Right lobe of liver (tissue), 6 donors: Measurements from ENCODE around the gene APOO. TPM values are rescaled to one million over a fixed set of nuclear protein-coding genes. Genes with fewer than 3 reads are reported as not detected.
"Not testable (repeated sequence)": the region's sequence is repeated elsewhere in the genome, so short reads cannot be mapped to it uniquely, and the experiment has no call there.

Experiments
- ATAC-seq, 4 donors: fragments of 200-7000 bp; cut with Tn5 transposase; one replicate each; pipeline ENCODE4 v1.9.1; 2020; ENCODE audit warnings: mild to moderate bottlenecking in 4 of 4, moderate library complexity in 4 of 4
- DNase-seq, 3 donors: peaks; one replicate each; pipeline ENCODE4 v3.0.0-alpha.2; 2020
- H3K27ac ChIP-seq, 3 donors: fragments of 200-600 bp; one replicate each; pipeline ENCODE4 v1.8.0; 2022
- H3K27me3 ChIP-seq, 2 donors: fragments of 200-600 bp; one replicate each; pipeline ENCODE4 v1.8.0; 2022
- H3K36me3 ChIP-seq, 4 donors: fragments of 200-600 bp; sonication (generic) in 1 of 4; one replicate each; pipeline versions ENCODE4 v1.5.1 to v1.8.0; 2017 to 2022; ENCODE audit warnings: control low read depth in 1 of 4
- H3K4me1 ChIP-seq, 4 donors: fragments of 200-600 bp; sonication (generic) in 1 of 4; one replicate each; pipeline versions ENCODE4 v1.5.1 to v1.8.0; 2017 to 2022; ENCODE audit warnings: control low read depth in 1 of 4
- H3K4me3 ChIP-seq, 3 donors: fragments of 200-600 bp; one replicate each; pipeline ENCODE4 v1.8.0; 2022
- H3K9me3 ChIP-seq, 4 donors: fragments of 200-600 bp; sonication (generic) in 1 of 4; one replicate each; pipeline versions ENCODE4 v1.5.1 to v1.8.0; 2017 to 2022; ENCODE audit warnings: control low read depth in 1 of 4
- CTCF ChIP-seq, 4 donors: fragments of 200-600 bp in 3 of 4; fragments of 450-650 bp in 1 of 4; IDR thresholded peaks; one replicate each; pipeline versions ENCODE4 v1.5.1 to v1.8.0; 2016 to 2022; ENCODE audit warnings: antibody characterized with exemption in 4 of 4, mild to moderate bottlenecking in 2 of 4
- POLR2A ChIP-seq: fragments of 450-650 bp; IDR thresholded peaks from one replicate; pipeline ENCODE4 v1.6.1; 2017; ENCODE audit warnings: antibody characterized with exemption, mild to moderate bottlenecking
- WGBS: methylation state at CpG from one replicate; pipeline ENCODE4 v1.1.6; 2018; ENCODE audit warnings: low coverage, low lambda C conversion rate; ENCODE audit not compliant: insufficient coverage; ENCODE audit errors: missing lambda C conversion rate; 5-methylcytosine and 5-hydroxymethylcytosine counted together
- intact Hi-C, 2 donors: fragments of 100-400 bp; cut with DNase I; formaldehyde crosslinking; loops; one replicate each; pipeline versions ENCODE4 v1.11.2 to v1.14.1; 2022
- total RNA-seq, 6 experiments: library from RNA; depleted of rRNA in 2 of 6; stranded (reverse); fragments of >200 nt in 2 of 6; fragmentation: NEBNext Ultra II Directional in 3 of 6; extraction: Animal tissue kit (Norgen Biotek cat#: 25700) in 3 of 6; gene quantifications; one replicate each; pipeline versions ENCODE4 v1.1.0 to v1.2.4, GENCODE V29; 2016 to 2023
- donor health status: DM: no; HTN: yes; CAD: no.
- donor health status: DM: no; HTN: no; CAD: no.
- donor health status: DM: no; HTN: no; CAD: no.
- donor health status: DM: no; HTN: yes; CAD: no.
- donor health status: DM: no; HTN: yes; CAD: no.

The APOO gene
- total RNA-seq, 6 experiments from 2014 or later, result 9.8 to 17.3 (median 12.2) TPM

- TF ChIP-seq POLR2A (no peak), CTCF (IDR thresholded peaks at IDR 0.05) (no peak)
- Histone ChIP-seq H3K27ac (no peak overlapping the region), H3K27me3 (no peaks in the 10 kb centered on the region), H3K36me3 (no peaks in the 10 kb centered on the region), H3K4me1 (no peaks in the 10 kb centered on the region), H3K4me3 (no peak overlapping the region), H3K9me3 (no peaks in the 10 kb centered on the region)
- ATAC-seq (no peak), DNase-seq (no peak)
- 51% methylated on average over 4 of the region's 6 CpGs for WGBS
- intact Hi-C loops, result no loop called here
Observed at GRCh38 chrX:23861215-23861896, 46.4 kb downstream of the APOO start.

GRCh38 chrX:23859238-23859637 lies 48.5 kb downstream of the APOO start:
- H3K27ac ChIP-seq, H3K4me3 ChIP-seq, H3K36me3 ChIP-seq, H3K4me1 ChIP-seq, H3K9me3 ChIP-seq, intact Hi-C loops, H3K27me3 ChIP-seq, DNase-seq: not testable (repeated sequence)
- peak in 3 of 4 donors; percentile 30 to 61 (median 52) for ATAC-seq
- 30% methylated on average over 7 of the region's 7 CpGs for WGBS

GRCh38 chrX:23857935-23858334 lies 49.8 kb downstream of the APOO start:
- intact Hi-C loops, result no loop called here
- no peaks in the 10 kb centered on the region for H3K27me3 ChIP-seq
- DNase-seq (no peak), ATAC-seq (no peak)
- 83% methylated on average over 5 of the region's 5 CpGs for WGBS
- TF ChIP-seq CTCF (IDR thresholded peaks at IDR 0.05), result no peak
- TF ChIP-seq POLR2A, result no peak
- no peaks in the 10 kb centered on the region for H3K9me3 ChIP-seq
- H3K27ac ChIP-seq, result no peak overlapping the region
- H3K4me1 ChIP-seq, result no peaks in the 10 kb centered on the region
- H3K36me3 ChIP-seq, result no peaks in the 10 kb centered on the region
- no peak overlapping the region for H3K4me3 ChIP-seq

- ATAC-seq, result no peak
- H3K27me3 ChIP-seq, result no peaks in the 10 kb centered on the region
- H3K9me3 ChIP-seq, result no peaks in the 10 kb centered on the region
- no peaks in the 10 kb centered on the region for H3K36me3 ChIP-seq
- no peak for DNase-seq
- no peak overlapping the region for H3K4me3 ChIP-seq
- no peaks in the 10 kb centered on the region for H3K4me1 ChIP-seq
- no peak for TF ChIP-seq POLR2A
- TF ChIP-seq CTCF (IDR thresholded peaks at IDR 0.05), result no peak
- H3K27ac ChIP-seq, result no peak overlapping the region
- intact Hi-C loops, result no loop called here
Observed at GRCh38 chrX:23857363-23857762, 50.4 kb downstream of the APOO start.

- no peaks in the 10 kb centered on the region for H3K36me3 ChIP-seq
- no peaks in the 10 kb centered on the region for H3K4me1 ChIP-seq
- 33% methylated on average over 4 of the region's 4 CpGs for WGBS
- TF ChIP-seq POLR2A, result no peak
- TF ChIP-seq CTCF (IDR thresholded peaks at IDR 0.05), result no peak
- H3K27ac ChIP-seq, result no peak overlapping the region
- no peaks in the 10 kb centered on the region for H3K27me3 ChIP-seq
- intact Hi-C loops, result no loop called here
- peak in 3 of 4 donors; percentile 17 to 73 (median 55) for ATAC-seq
- DNase-seq, result no peak
- no peaks in the 10 kb centered on the region for H3K9me3 ChIP-seq
- no peak overlapping the region for H3K4me3 ChIP-seq
Observed at GRCh38 chrX:23855569-23855968, 52.2 kb downstream of the APOO start.
